T47D (cell line): Measurements from ENCODE around the gene PNPLA7.
A peak's percentile ranks its signal among the peaks of the same experiment; 100 is the strongest.
"Not testable (repeated sequence)": the region's sequence is repeated elsewhere in the genome, so short reads cannot be mapped to it uniquely, and the experiment has no call there.

Source experiments
- DNase-seq, 2 experiments: peaks; one replicate each; pipeline versions ENCODE4 v3.0.0 to v3.0.0-alpha.2; 2011 to 2012; ENCODE audit warnings: low read depth in 1 of 2, low spot score in 1 of 2
- JUND ChIP-seq: IDR thresholded peaks from 2 replicates; pipeline ENCODE4 v1.6.1; 2012; ENCODE audit warnings: low read depth
- in situ Hi-C: cut with HindIII; loops from 2 replicates; pipeline ENCODE4 v1.10.0; 2016; ENCODE audit warnings: low sequenced_read_pairs, low pct_unique_long_range_greater_than_20kb

Gene PNPLA7

DNA sequence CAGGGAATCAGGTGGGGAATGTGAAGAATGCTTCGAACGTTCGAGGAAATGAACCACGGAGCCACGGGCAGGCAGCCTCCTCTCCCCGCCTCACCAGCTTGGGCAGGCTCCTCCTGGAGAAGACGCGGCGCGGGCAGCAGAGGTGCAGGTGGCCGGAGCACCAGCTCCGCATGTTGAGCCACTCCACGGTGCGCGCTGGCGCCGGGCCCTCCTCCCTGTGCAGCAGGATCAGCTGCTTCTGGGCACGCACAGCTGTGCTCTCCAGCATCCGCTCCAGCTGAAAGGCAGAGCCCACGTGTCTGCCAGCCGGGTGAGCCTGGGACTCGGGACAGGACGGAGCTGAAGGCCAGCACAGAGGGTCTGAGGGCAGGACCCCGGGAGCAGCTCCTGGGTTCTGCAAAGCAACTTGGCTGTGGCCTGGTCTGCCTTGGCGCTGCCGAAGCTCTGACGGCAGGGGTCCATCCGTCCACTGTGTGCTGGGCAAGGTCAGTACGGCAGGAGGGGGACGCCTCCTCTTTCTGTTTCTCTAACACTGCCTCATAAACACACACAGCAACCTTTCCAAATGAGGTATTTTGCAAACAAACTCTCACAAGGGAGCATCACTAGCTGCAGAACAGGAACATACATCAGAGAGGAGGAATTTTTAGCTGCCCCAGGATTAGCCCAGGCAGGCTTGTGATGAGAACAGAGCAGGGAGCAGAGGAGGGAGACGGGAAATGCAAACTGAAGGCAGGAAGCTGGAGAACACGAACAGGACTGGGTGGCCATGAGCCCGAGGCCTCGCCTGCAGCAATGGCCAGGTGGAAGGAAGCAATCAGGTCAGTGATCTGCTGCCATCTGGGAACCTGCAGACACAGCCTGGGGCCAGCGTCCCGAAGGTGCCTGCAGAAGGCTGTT is 71.0 kb downstream of the PNPLA7 start:
- peak in 1 of 2 experiments; percentile 73 for DNase-seq
- no peak for TF ChIP-seq JUND

DNA sequence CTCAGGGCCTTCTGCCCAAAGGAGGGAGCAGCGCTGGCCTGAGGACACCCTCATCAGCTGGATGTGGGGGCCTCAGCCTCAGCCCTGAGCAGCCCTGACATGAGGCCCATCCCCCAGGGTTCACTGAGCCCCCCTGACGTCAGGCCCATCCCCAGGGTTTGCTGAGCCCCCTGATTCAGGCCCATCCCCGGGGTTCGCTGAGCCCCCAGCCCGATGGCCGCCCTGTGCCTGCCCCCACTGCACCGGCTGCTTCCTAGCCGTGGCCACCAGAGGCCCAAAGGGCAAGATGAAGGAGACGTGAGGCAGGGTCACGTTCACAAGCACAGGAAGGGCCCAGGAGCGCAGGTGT is 71.6 kb downstream of the PNPLA7 start:
- DNase-seq = no peak
- no peak for TF ChIP-seq JUND
- in situ Hi-C loops = no loop called here

More for the DNA sequence above, 71.0 kb downstream of the PNPLA7 start:
- in situ Hi-C loops = no loop called here

DNA sequence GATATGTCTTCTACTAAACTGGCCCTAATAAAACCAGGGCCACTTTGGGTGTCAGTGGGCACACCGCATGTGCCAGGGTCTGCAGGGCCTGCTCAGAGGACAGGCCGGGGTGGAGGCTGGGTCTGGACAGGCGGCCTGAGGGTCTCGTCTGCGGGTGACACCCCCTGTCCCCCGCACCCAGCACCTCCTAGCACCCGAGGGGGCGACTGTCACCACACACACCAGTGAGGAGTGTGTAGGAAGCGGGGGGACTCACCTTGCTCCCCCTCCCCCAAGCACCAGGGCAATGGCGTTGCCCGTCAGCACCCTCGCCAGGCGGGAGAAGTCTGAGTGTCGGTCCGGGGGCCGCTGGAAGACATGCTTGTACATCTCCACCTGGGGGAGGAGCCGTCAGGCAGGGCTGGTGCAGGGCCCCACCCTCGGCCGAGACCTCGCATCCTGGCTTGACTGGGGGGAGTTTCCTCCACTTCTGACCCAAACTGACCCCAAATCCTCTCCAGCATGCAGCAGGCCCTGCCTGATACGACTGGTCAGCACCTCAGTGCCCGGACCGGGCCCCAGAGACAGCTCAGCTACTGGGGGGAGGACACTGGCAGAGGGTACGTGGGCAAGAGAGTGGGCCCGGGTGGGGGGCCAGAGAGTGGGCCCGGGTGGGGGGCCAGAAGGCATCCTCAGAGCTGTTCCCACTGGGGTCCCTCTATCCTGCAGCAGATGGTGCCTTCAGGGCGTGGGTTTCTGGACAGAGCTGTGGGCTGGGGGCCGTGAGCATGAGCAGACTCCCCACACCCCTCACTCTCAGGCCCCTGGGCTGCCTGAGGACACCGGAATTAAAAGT is 72.2 kb downstream of the PNPLA7 start:
- DNase-seq = no peak
- in situ Hi-C loops = no loop called here

DNA sequence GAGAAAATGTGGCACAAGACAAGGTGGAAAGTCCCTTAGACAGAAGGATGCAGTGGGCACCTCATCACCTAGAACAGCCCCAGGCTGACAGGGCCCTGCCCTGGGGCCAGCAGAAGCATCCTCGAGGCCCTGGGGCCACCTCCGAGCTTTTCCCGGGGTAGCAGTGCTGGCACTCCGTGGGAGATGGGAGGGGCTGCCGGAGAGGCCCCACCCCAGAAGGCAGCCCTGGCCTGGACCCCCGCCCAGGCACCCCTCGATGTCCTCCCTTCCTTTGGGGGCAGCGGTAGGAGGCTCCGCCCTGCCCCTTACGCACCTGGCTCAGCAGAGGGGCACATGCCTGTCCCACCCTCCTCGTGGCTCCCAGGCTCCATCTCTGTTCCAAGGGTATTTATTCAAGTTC is 73.3 kb downstream of the PNPLA7 start:
- in situ Hi-C loops = no loop called here
- no peak for TF ChIP-seq JUND
- no peak for DNase-seq

More for the DNA sequence above, 72.2 kb downstream of the PNPLA7 start:
- no peak for TF ChIP-seq JUND

DNA sequence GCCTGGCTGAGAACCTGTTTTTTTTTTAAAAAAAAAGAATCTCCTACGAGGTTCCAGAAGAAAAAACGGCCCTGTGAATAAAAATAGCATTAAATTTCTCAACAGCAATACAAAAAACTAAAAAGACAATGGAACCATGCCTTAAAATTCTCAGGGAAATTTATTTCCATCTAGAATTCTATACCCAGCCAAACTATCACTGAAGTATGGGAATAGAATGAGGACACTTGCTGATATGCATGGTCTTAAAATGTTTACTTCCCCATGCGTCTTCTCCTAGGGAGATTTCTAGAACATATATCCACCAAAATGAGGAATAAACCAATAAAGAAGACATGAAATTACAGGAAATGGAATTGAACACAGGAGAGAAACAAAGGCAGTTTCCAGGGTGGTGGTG is 74.5 kb downstream of the PNPLA7 start:
- in situ Hi-C loops = no loop called here
- no peak for DNase-seq
- TF ChIP-seq JUND = no peak

DNA sequence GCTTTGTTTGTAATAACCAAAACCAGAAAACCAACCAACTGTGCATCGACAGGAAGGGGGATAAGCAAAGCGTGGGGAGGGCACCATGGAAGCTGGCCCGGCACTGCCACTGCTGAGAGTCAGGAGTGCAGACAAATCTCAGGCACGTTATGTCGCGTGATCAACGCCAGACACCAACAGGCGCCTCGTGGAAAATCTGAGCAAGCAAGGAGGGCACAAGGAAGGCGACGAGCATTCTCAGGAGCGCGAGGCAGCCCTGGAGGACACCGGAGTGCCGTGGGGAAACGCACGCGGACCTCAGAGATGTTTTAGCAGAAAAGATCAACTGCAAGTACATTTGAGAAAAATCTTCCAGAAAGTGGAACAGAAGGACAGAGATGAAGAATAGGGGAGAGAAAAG is 75.9 kb downstream of the PNPLA7 start:
- TF ChIP-seq JUND = no peak
- no peak for DNase-seq
- in situ Hi-C loops = no loop called here

DNA sequence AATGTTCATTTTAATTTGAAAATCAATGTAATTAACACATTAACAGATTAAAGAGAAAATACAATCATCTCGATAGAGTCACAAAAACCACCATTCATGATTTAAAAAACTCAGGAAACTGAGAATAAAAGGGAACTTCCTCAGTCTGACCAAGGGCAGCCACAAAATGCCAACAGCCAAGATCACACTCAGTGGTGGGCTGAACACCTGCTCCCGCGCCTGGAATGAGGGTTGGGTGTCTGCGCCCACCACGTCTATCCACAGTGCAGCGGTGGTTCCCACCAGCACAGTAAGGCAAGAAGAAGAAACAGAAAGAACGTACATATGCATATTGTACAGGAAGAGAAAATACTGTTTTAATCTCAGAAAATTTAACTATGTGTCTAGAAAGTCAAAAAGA is 79.4 kb downstream of the PNPLA7 start:
- DNase-seq = no peak
- TF ChIP-seq JUND = no peak
- in situ Hi-C loops = no loop called here

DNA sequence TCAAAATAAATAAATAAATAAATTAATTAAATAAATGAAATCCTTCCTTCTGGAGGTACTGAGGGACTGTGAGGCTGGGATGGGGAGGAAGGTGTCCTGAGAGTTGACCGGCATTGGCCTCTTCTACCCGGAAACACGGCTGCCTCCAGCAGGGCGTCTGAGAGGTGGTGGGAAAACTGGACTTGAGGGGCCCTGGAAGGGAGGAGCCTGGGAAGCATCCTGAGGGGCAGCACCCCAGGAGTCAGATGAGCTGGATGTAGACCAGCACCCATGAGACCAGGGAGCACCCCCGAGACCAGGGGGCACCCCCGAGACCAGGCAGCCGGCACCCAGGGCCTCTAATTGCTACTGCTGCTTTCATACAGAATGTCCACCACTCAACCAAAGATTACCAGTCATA is 82.3 kb downstream of the PNPLA7 start:
- no peak for TF ChIP-seq JUND
- in situ Hi-C loops = no loop called here
- DNase-seq = no peak

DNA sequence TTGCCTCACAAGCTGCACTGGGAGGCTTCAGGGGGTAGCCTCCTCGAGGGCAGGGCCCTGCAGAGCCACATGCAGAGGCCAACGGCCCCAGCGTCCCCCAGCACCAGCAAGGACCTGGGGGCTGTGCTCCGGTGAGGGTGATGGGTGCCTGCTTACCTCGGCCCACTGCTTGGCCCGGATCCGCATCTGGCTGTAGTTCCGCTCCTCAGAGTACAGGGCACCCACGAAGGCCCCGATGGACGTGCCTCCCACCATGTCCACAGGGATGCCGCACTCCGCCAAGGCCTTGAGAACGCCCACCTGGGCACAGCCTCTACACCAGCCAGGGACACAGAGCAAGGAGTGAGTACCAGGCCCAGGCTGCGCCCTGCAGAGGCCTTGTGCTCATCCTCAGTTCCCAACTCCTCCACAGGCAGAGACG is 83.0 kb downstream of the PNPLA7 start:
- no peak for DNase-seq
- TF ChIP-seq JUND = no peak
- in situ Hi-C loops = no loop called here

DNA sequence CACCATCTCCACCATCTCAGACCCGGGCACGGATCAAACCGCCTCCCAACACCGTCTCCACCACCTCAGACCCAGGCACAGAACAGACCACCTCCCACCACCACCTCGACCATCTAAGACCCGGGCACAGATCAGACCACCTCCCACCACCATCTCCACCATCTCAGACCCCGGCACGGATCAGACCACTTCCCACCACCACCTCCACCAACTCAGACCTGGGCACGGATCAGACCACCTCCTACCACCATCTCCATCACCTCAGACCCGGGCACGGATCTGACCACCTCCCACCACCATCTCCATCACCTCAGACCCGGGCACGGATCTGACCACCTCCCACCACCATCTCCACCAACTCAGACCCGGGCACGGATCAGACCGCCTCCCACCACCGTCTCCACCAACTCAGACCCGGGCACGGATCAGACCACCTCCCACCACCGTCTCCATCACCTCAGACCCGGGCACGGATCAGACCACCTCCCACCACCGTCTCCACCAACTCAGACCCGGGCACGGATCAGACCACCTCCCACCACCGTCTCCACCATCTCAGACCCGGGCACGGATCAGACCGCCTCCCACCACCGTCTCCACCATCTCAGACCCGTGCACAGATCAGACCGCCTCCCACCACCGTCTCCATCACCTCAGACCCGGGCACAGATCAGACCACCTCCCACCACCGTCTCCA is 83.7 kb downstream of the PNPLA7 start:
- DNase-seq, in situ Hi-C loops: not testable (repeated sequence)

DNA sequence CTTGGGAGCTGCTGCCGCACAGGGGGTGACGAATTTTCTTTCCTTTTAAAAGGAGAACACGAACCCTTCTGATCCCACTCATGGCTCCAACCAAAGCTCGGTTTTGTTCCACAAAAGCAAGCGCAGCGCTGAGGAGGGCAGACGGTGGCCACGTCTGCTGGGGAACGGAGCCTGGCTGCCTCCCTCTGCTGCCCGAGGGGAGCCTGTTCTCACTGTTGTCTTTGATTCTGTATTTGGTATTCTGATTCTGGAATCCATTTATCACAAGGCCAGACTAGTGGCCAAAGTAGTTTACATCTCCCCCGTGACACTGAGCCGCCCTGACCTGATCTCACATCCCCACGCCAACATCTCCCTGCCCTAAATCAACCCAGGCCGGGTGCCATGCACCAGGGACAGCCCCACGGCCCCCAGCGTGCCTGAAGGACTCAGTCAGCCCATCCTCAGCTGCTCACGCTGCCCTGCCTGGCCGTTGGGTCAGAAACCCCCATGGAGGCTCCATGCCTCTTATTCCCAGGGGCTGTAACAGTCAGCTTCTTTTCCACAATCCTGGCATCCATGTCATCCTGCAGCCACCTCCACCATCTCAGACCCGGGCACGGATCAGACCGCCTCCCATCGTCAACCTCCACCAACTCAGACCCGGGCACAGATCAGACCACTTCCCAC is 84.3 kb downstream of the PNPLA7 start:
- in situ Hi-C loops = no loop called here
- DNase-seq = no peak
- TF ChIP-seq JUND = no peak

DNA sequence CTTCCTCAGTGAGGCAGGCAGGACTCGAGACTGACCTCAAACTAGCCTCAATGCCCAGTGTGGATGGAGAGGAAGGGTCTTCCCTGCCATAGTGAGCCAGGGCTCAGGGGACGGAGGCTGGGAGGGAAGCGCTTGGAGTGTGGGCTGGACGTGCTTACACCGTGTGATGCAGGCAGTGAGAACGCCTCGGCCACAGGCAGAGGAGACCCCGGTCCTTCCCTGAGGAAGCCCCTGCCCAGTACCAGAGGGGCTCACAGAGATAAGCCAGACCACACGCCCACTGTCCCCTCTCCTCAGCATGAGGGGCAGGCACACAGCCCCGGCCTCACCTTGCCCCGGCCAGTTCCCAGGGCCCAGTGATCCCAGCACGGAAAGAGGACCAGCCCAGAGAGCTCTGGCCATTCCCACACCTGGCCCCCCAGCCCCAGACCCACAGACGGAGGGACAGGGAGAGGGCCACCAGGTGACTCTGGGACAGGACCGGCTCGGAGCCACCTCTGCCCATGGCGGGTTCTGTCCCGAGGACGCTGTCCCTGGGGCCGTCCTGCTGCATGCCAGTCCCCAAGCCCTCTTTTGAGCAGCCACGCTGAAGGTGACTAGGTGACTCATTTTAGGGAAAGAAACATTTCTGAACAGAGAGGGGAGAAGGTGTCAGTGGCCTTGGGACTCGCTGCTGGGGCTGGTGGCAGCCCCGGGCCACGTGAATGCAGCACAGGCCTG is 85.0 kb downstream of the PNPLA7 start:
- in situ Hi-C loops = no loop called here
- no peak for DNase-seq
- no peak for TF ChIP-seq JUND
